Calu3 (cell line): ENCODE results near the gene SCN5A. TPM values are rescaled to one million over a fixed set of nuclear protein-coding genes. Genes with fewer than 3 reads are reported as not detected.

Source experiments
- BruUV-seq: library from RNA; stranded (reverse); fragments of 400-500 nt; replicated peaks from 2 replicates; lab custom pipeline; 2021; lab: Mats Ljungman, UMichigan
- CTCF ChIA-PET: fragments of 300-600 bp; sonication (Branson Sonifier 250); formaldehyde crosslinking; loops from one replicate; lab custom pipeline; 2022; ENCODE audit warnings: antibody characterized with exemption; lab: Charles Lee
- DNase-seq: peaks from one replicate; pipeline ENCODE4 v3.0.0; 2022
- H3K27ac Mint-ChIP-seq: one replicate; pipeline ENCODE4 v1.8.0; 2022; ENCODE audit warnings: mixed read lengths; ENCODE audit not compliant: unreplicated experiment
- H3K27me3 Mint-ChIP-seq: one replicate; pipeline ENCODE4 v1.8.0; 2022; ENCODE audit warnings: mixed read lengths; ENCODE audit not compliant: unreplicated experiment
- H3K36me3 Mint-ChIP-seq: one replicate; pipeline ENCODE4 v1.8.0; 2022; ENCODE audit warnings: mild to moderate bottlenecking, moderate library complexity, mixed read lengths; ENCODE audit not compliant: insufficient read depth, unreplicated experiment
- H3K4me1 Mint-ChIP-seq: one replicate; pipeline ENCODE4 v1.8.0; 2022; ENCODE audit warnings: mild to moderate bottlenecking, low read depth, mixed read lengths; ENCODE audit not compliant: unreplicated experiment
- H3K4me3 Mint-ChIP-seq: one replicate; pipeline ENCODE4 v1.8.0; 2022; ENCODE audit warnings: mild to moderate bottlenecking, low read depth, moderate library complexity, mixed read lengths; ENCODE audit not compliant: unreplicated experiment
- H3K9me3 Mint-ChIP-seq: one replicate; pipeline ENCODE4 v1.8.0; 2022; ENCODE audit warnings: low read depth, mixed read lengths; ENCODE audit not compliant: unreplicated experiment
- intact Hi-C: fragments of 100-400 bp; cut with micrococcal nuclease; formaldehyde crosslinking; loops from one replicate; pipeline ENCODE4 v1.10.0; 2022; ENCODE audit not compliant: unreplicated experiment
- total RNA-seq: library from RNA; stranded (reverse); gene quantifications from 2 replicates; pipeline ENCODE4 v1.2.3, GENCODE V29; 2022
- TF ChIP-seq, protein P1 (sequence below): fragments of 200-600 bp; IDR thresholded peaks from one replicate; pipeline ENCODE4 v1.8.0; 2022; ENCODE audit warnings: antibody characterized with exemption; ENCODE audit not compliant: unreplicated experiment

The SCN5A gene
- total RNA-seq, 1 experiment from 2014 or later: 0.61 TPM

DNA sequence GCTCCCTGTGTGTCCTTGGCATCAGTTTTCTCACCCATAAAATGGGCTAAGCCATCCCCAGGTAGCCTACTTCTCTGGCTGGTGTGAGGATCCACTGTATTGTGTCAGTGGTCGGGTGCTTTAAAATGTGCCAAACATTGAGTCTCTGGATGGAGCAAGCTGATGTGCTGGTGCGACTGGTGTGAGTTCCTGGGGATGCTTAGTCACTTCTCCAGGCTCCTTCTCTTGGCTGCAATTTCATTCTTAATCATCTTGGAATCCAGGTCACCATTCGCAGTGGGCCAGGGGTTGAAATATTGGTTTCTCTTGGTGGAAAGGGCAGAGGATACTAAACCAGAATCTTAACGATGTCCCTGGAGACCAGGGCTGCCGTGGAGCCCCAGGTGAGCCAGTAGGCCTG, 29.3 kb downstream of the SCN5A start:
- TF ChIP-seq, protein P1, sequence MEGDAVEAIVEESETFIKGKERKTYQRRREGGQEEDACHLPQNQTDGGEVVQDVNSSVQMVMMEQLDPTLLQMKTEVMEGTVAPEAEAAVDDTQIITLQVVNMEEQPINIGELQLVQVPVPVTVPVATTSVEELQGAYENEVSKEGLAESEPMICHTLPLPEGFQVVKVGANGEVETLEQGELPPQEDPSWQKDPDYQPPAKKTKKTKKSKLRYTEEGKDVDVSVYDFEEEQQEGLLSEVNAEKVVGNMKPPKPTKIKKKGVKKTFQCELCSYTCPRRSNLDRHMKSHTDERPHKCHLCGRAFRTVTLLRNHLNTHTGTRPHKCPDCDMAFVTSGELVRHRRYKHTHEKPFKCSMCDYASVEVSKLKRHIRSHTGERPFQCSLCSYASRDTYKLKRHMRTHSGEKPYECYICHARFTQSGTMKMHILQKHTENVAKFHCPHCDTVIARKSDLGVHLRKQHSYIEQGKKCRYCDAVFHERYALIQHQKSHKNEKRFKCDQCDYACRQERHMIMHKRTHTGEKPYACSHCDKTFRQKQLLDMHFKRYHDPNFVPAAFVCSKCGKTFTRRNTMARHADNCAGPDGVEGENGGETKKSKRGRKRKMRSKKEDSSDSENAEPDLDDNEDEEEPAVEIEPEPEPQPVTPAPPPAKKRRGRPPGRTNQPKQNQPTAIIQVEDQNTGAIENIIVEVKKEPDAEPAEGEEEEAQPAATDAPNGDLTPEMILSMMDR: no peak
- no peaks in the 10 kb centered on the region for H3K36me3 Mint-ChIP-seq
- H3K4me3 Mint-ChIP-seq: no peak overlapping the region
- no peaks in the 10 kb centered on the region for H3K4me1 Mint-ChIP-seq
- CTCF ChIA-PET: no interaction called here
- no TSS peak for BruUV-seq
- peaks cover 42% of the 10 kb centered on the region for H3K27me3 Mint-ChIP-seq
- no peak overlapping the region for H3K27ac Mint-ChIP-seq
- intact Hi-C loops: no loop called here
- no peak for DNase-seq
- no peaks in the 10 kb centered on the region for H3K9me3 Mint-ChIP-seq

DNA sequence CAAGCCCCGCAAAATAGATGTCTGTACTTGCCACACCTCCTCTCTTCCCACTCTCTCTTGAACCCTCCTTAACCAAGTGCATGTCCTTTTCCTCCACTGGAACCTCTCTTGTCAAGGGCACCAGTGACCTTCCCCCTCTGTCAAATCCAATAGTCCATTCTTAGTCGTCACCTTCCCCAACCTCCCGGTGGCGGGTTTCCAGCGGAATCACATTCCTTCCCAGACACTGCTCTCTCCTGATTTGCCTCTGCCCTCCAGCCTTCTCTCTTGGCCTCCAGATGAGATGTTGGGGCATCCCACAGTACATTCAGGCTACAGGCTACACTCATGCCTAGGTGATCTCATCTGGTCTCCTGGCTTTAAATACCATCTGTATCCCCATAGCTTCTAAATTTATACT, 31.1 kb downstream of the SCN5A start:
- H3K4me3 Mint-ChIP-seq: no peak overlapping the region
- intact Hi-C loops: no loop called here
- no TSS peak for BruUV-seq
- H3K9me3 Mint-ChIP-seq: no peaks in the 10 kb centered on the region
- H3K27me3 Mint-ChIP-seq: peaks cover 59% of the 10 kb centered on the region
- no peaks in the 10 kb centered on the region for H3K36me3 Mint-ChIP-seq
- CTCF ChIA-PET: no interaction called here
- no peak overlapping the region for H3K27ac Mint-ChIP-seq
- TF ChIP-seq, protein P1: no peak
- H3K4me1 Mint-ChIP-seq: no peaks in the 10 kb centered on the region
- DNase-seq: no peak

DNA sequence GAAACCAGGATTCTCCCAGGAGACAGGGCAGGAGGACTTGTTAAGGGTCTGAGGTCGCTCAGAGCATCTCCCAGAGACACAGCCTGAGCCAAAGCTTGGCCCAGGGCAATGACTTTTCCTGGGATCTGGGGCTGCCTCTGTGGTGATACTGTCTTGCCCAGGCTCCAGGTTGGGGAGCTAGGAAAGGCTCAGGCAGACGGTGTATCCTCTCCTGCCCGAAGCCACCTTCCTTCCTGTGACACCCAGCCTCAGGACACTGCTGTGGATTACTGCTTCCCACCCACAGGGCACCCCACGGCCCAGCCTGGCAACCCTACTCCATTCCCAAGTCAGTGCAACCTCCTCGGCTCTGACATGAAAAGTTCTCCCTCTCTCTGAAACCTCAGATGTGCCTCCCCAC, 31.9 kb downstream of the SCN5A start:
- Mint-ChIP-seq H3K27ac (no peak overlapping the region), H3K27me3 (peaks cover 59% of the 10 kb centered on the region), H3K9me3 (no peaks in the 10 kb centered on the region), H3K36me3 (no peaks in the 10 kb centered on the region), H3K4me1 (no peaks in the 10 kb centered on the region), H3K4me3 (no peak overlapping the region)
- TF ChIP-seq, protein P1: no peak
- intact Hi-C loops: no loop called here
- no peak for DNase-seq
- CTCF ChIA-PET: no interaction called here
- BruUV-seq: no TSS peak

DNA sequence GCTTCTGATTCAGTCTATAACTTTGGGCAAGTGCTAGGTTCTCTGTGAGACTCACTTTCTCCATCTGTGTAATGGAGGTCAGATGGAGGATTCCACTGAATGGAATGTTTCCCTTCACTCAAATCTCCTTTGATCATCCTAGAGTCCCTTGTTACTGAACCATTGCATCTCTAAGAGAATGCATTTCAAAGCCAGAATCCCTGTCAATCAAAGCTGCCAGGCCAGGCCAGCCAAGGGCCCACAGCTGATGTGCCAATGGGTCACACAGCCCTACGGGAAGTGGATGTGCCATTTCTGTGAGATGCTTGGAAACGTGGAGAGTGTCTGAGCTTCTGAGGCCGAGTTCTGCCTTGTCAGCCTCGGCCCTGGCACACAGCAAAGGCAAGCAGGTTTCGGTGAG, 32.4 kb downstream of the SCN5A start:
- DNase-seq: no peak
- H3K4me3 Mint-ChIP-seq: no peak overlapping the region
- CTCF ChIA-PET: interaction anchor here (0.6 kb wide), 1 partner anchor 232 kb away, joined by 4 read pairs; no protein-coding TSS in a partner anchor
- H3K36me3 Mint-ChIP-seq: no peaks in the 10 kb centered on the region
- no peak overlapping the region for H3K27ac Mint-ChIP-seq
- TF ChIP-seq, protein P1: no peak
- peaks cover 59% of the 10 kb centered on the region for H3K27me3 Mint-ChIP-seq
- intact Hi-C loops: no loop called here
- H3K4me1 Mint-ChIP-seq: no peaks in the 10 kb centered on the region
- BruUV-seq: no TSS peak
- H3K9me3 Mint-ChIP-seq: no peaks in the 10 kb centered on the region
